ENCODE results near the gene PLOD2. TPM values are rescaled to one million over a fixed set of nuclear protein-coding genes. Genes with fewer than 3 reads are reported as not detected.

The PLOD2 gene
- total and polyA plus RNA-seq, 9 donors, result 29.6 to 65.4 (median 40.6) TPM

- Histone ChIP-seq H3K36me3 (no peaks in the 10 kb centered on the region), H3K9me3 (no peaks in the 10 kb centered on the region), H3K4me3 (no peak overlapping the region), H3K4me1 (ENCODE audit: insufficient read depth) (no peaks in the 10 kb centered on the region), H3K27me3 (no peaks in the 10 kb centered on the region), H3K27ac (no peak overlapping the region)
- WGBS, 3 donors, result 74 to 92% (median 85%) methylated on average over 3 of the region's 3 CpGs
- no peak for DNase-seq
- intact Hi-C loops (cut with DNase I), result no loop called here
- TF ChIP-seq, protein P1, sequence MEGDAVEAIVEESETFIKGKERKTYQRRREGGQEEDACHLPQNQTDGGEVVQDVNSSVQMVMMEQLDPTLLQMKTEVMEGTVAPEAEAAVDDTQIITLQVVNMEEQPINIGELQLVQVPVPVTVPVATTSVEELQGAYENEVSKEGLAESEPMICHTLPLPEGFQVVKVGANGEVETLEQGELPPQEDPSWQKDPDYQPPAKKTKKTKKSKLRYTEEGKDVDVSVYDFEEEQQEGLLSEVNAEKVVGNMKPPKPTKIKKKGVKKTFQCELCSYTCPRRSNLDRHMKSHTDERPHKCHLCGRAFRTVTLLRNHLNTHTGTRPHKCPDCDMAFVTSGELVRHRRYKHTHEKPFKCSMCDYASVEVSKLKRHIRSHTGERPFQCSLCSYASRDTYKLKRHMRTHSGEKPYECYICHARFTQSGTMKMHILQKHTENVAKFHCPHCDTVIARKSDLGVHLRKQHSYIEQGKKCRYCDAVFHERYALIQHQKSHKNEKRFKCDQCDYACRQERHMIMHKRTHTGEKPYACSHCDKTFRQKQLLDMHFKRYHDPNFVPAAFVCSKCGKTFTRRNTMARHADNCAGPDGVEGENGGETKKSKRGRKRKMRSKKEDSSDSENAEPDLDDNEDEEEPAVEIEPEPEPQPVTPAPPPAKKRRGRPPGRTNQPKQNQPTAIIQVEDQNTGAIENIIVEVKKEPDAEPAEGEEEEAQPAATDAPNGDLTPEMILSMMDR (IDR thresholded peaks at IDR 0.05), result no peak
- TF ChIP-seq POLR2A (IDR thresholded peaks at IDR 0.05) (no peak), EP300 (IDR thresholded peaks at IDR 0.05) (no peak)
Observed at GRCh38 chr3:146177072-146177471, 16.1 kb upstream of the PLOD2 start.

- intact Hi-C loops (cut with DNase I), result no loop called here
Observed at GRCh38 chr3:146172586-146172985, 11.6 kb upstream of the PLOD2 start.

DNA sequence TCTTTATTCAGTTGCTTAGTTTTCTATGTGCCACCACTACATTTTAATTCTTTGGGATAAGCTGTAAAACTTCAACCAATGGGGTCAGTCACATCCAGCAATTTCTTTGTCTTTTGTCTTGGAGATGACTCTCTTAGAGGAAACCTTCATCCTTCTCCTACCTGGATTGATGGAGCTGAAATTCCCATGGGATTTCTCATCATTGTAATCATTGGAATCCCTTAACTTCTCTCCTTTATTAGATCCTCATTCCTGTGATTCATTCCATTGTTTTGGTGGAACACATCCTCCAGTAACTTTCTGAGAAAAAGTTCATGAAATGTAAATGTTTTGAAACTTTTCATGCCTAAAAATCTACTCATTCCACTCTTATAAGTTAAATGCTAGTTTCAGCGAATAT, 9.6 kb upstream of the PLOD2 start:
- Histone ChIP-seq H3K27me3 (no peaks in the 10 kb centered on the region), H3K4me1 (ENCODE audit: insufficient read depth) (peaks cover 2% of the 10 kb centered on the region), H3K9me3 (no peaks in the 10 kb centered on the region), H3K27ac (no peak overlapping the region), H3K4me3 (no peak overlapping the region), H3K36me3 (no peaks in the 10 kb centered on the region)
- 93 to 97% (median 95%) methylated on average over 1 of the region's 1 CpG for WGBS, 3 donors
- no peak for DNase-seq
- intact Hi-C loops (cut with DNase I), result no loop called here
- TF ChIP-seq POLR2A (IDR thresholded peaks at IDR 0.05) (no peak), EP300 (IDR thresholded peaks at IDR 0.05) (no peak)
- TF ChIP-seq, protein P1 (IDR thresholded peaks at IDR 0.05), result no peak

More at GRCh38 chr3:146172586-146172985, 11.6 kb upstream of the PLOD2 start:
- Histone ChIP-seq H3K4me1 (ENCODE audit: insufficient read depth) (no peaks in the 10 kb centered on the region), H3K27me3 (no peaks in the 10 kb centered on the region), H3K36me3 (no peaks in the 10 kb centered on the region), H3K4me3 (no peak overlapping the region), H3K9me3 (no peaks in the 10 kb centered on the region), H3K27ac (no peak overlapping the region)
- DNase-seq, result no peak
- TF ChIP-seq EP300 (IDR thresholded peaks at IDR 0.05), result no peak
- TF ChIP-seq POLR2A (IDR thresholded peaks at IDR 0.05), result no peak
- TF ChIP-seq, protein P1 (IDR thresholded peaks at IDR 0.05), result no peak
- WGBS, 3 donors, result 72 to 87% (median 85%) methylated on average over 1 of the region's 1 CpG

DNA sequence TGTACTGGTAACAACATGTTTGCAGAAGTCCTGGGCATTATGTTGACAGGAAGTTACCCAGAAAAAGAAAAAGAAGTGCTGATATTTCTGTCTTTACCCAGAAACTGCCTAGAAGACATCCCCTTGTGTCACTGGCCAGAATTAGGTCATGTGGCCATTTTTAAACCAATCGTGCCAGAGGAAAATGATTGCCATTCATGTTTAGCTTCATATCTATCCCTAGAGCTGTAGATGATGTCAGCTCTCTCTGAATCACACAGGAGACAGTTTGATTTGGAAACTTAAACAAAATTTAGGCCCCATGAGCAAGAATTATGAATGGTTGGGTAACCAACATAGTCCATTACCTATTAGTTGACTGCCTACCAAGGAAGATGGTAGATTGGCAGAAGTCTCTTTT, 8.9 kb upstream of the PLOD2 start:
- H3K4me3 ChIP-seq, result no peak overlapping the region
- no peak overlapping the region for H3K27ac ChIP-seq
- no peak for DNase-seq
- intact Hi-C loops (cut with DNase I), result no loop called here
- no peaks in the 10 kb centered on the region for H3K36me3 ChIP-seq
- TF ChIP-seq, protein P1 (IDR thresholded peaks at IDR 0.05), result no peak
- TF ChIP-seq EP300 (IDR thresholded peaks at IDR 0.05), result no peak
- TF ChIP-seq POLR2A (IDR thresholded peaks at IDR 0.05), result no peak
- peaks cover 2% of the 10 kb centered on the region for H3K4me1 ChIP-seq (ENCODE audit: insufficient read depth)
- no peaks in the 10 kb centered on the region for H3K9me3 ChIP-seq
- no peaks in the 10 kb centered on the region for H3K27me3 ChIP-seq
- 83 to 97% (median 96%) methylated on average over 1 of the region's 1 CpG for WGBS, 3 donors
